Heart left ventricle (tissue), 13 donors: ENCODE data around the gene ITPK1.

Experiments
- CTCF ChIP-seq, 12 donors: fragments of 200-600 bp; sonication (generic) in 4 of 12; IDR thresholded peaks; one replicate each; pipeline versions ENCODE4 v1.5.0 to v1.8.0; 2018 to 2022; ENCODE audit warnings: antibody characterized with exemption in 12 of 12, mild to moderate bottlenecking in 5 of 12
- POLR2A ChIP-seq, 2 donors: fragments of 450-650 bp; IDR thresholded peaks; one replicate each; pipeline ENCODE4 v1.6.1; 2017; ENCODE audit warnings: antibody characterized with exemption in 2 of 2, mild to moderate bottlenecking in 2 of 2, moderate library complexity in 2 of 2
- donor health status: ischemic (EF 13 %, LVEDD 7.1; RV severe dilation, severe dysfunction).
- donor health status: DM: no; HTN: yes; CAD: no.
- donor health status: DM: no; HTN: no; CAD: no.
- donor health status: ischemic (EF 25% LVEDD 6.9; RV normal size, moderate dysfunction).
- donor health status: ischemic (EF 25% LVEDD 5.7; RV mildly dilated, moderate dysfunction).
- donor health status: ischemic (EF 35%, LVEDD 5.7; RV mildly dilated, moderate dysfunction).
- donor health status: nonischemic (EF 11% LVEDD 7.7; RV severe dilation, severe dysfunction).
- donor health status: DM: yes; HTN: yes; CAD: no.
- donor health status: PGD.
- donor health status: ischemic (EF 29% LVEDD 5.4; RV normal size, mild dysfunction).
- donor health status: nonischemic (EF 23%, LVEDD 6.1; RV moderate dilation, normal function).

GRCh38 chr14:93015064-93015463, 100.7 kb downstream of the ITPK1 start:
- TF ChIP-seq CTCF (IDR thresholded peaks at IDR 0.05): no peak
- no peak for TF ChIP-seq POLR2A (IDR thresholded peaks at IDR 0.05)
